ENCODE measurements around the gene VPS50.
"Not testable (repeated sequence)": the region's sequence is repeated elsewhere in the genome, so short reads cannot be mapped to it uniquely, and the experiment has no call there.

The VPS50 gene

DNA sequence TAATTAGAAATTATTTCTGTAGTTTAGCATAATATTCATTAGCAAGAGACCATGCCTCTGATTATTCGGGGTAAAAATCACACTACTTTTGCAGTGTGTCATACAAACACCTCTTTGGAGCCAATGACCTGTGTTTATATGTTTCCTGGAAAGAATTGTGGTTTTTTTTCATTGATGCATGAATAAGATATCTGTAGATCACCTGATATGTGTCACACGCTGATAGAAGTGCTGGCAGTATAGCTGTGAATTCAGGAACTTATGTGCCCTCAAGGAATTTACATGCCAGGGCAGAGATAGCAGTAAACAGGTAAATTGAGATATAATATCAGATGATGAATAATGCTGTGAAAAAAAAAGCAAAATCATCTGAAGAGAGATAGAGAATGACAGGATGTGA, 118.2 kb downstream of the VPS50 start:
- no peak for DNase-seq

DNA sequence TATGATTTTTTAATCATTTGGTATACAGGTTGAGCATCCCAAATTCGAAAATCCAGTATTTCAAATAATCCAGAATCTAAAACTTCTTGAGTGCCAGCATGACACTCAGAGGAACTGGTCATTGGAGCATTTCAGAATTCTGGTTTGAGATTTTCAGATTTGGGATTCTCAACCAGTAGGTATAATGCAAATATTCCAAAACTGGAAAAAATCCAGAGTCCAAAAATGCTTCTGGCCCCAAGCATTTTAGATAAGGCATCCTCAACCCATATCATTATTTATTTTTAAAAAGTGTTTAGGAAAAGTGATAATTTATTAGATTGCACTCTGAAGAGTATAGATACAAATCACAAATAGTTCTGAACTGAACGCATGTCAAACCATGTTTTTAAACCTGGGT, 120.7 kb downstream of the VPS50 start:
- DNase-seq: no peak

DNA sequence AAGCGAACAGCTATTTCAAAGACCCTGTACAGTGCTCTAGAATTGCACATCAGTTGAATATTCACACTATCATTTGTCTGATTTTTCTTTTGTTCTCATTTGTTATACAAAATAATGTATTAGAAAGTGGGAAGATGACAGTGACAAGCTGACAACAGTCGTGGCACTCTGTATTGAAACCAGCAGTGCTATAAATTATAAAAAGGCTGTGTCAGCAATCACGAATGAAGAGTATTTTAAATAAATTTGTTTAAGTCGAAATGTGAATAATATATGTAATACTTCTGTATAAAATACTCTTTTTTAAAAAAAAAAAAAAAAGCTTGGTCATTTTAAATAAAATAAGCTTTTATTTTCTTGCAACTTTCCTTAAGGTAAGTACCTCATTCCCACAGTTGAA, 122.6 kb downstream of the VPS50 start:
- DNase-seq: no peak

GRCh38 chr7:93359520-93360198, 127.5 kb downstream of the VPS50 start:
- no peak for DNase-seq

DNA sequence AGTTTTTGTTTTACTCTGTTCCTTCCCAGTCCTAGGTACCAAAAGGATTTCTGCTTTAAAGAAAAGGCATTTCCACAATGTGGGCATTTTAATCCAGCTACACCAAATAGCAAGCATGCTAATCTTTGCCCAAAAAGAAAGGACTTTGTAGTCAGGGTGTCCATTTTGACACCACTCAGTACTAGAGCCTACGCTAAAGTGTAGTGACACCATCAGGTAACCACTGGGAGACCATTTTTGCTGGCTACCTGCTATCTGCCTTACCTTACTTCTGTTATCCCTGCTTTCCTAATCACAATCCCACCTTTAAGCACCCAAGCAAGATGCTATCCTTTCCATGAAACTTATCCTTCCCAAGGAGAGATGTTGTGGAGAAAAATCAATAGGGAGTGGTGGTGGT, 129.7 kb downstream of the VPS50 start:
- DNase-seq: no peak

- no peak for DNase-seq
Observed at GRCh38 chr7:93364806-93365205, 132.6 kb downstream of the VPS50 start.

DNA sequence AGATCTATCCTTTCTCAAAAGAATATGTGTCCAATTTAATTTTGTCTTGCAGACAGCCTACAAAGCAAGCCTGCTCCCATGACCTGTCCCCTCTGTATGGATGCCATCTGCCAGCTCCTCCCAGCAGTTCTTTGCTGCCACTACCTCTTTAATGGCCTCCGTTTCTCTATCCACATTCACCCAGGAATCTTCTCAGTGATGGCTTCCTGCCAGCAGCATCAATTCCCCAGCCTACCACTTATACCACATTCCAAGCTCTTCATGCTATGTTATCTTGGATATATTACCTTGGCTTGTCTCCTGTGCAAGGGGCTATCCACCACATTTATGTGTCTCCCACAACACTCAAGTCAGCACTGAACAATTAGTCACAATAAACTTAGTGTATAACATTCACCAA, 133.2 kb downstream of the VPS50 start:
- no peak for DNase-seq

GRCh38 chr7:93366816-93367215, 134.7 kb downstream of the VPS50 start:
- DNase-seq: no peak

DNA sequence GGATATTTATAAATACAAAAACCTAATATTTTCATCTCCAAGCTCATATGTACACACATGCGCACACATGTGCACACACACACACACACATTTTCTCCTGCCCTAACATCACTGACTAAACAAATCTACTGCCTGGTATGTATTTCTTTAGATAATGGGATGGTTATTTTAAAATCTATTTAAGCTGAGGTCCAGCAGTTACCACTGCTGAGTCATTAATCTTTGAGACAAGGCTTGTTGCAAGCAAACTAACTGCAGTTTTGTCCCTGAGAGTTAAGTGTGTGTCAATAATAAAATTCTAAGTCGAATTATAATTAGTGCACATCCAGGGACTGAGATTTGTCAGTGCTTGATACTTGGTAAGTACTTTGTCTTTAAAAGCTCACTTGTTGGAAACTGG, 135.1 kb downstream of the VPS50 start:
- no peak for DNase-seq

DNA sequence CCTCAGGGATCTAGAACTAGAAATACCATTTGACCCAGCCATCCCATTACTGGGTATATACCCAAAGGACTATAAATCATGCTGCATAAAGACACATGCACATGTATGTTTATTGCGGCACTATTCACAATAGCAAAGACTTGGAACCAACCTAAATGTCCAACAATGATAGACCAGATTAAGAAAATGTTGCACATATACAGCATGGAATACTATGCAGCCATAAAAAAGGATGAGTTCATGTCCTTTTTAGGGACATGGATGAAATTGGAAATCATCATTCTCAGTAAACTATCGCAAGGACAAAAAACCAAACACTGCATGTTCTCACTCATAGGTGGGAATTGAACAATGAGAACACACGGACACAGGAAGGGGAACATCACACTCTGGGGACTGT, 138.8 kb downstream of the VPS50 start:
- not testable (repeated sequence) for DNase-seq

DNA sequence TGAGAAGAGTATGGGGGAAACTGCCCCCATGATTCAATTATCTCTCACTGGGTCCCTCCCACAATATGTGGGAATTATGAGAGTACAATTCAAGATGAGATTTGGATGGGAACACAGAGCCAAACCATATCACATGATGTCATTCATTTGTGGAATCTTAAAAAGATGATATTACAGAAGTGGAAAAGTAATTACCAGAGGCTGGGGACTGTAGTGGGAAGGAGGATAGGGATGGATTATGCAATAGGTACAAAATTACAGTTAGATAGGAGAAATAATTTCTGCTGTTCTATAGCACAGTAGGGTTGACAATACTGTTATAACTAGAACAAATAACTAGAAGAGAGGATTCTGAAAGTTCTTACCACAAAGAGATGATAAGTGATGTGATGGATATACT, 141.4 kb downstream of the VPS50 start:
- no peak for DNase-seq

DNA sequence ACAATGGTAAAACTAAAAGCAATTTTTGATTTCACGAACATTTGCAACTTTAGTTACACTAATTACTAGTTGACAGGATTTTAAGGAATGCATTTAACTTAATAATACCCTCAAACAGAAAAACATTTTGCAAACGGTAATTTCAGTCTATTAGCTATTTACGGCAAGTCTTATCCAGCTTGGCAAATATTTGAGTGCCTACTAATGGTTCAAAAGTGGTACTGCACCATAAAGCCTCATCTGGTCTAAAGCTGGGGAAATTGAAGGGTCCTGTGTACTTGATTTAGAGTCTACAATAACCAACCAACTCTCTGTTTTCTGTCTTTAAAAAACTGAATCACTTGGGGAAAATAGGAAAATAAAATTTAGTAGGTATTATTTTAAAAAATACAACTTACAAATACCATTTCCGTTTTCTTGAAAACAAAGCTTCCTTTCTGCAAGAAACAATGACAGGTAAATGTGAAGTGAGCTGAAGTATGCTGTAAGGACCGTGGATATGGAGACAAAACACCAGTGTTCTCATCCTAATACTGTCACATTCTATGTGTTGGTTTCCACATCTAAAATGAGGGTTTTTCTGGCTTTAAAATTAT, 142.3 kb downstream of the VPS50 start:
- no peak for DNase-seq

DNA sequence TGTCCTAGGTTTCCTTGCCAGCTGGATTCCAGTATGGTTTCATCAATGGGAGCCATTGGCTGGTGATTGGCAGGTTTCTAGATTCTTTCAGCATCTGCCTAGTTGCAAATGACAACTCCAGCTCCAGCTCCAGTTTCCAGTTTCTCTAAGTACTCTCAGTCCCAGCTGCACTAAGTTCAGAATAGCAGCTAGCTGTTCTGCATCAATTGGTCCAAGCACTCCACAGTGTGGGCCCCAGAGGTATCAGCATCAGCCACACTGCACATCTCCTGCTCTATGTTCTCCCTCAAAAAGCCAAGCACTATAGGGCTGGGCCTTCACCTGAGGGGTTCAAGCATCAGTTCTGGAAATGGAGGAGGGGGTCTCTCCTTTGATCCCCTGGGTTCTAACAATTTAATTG, 143.4 kb downstream of the VPS50 start:
- DNase-seq: no peak

DNA sequence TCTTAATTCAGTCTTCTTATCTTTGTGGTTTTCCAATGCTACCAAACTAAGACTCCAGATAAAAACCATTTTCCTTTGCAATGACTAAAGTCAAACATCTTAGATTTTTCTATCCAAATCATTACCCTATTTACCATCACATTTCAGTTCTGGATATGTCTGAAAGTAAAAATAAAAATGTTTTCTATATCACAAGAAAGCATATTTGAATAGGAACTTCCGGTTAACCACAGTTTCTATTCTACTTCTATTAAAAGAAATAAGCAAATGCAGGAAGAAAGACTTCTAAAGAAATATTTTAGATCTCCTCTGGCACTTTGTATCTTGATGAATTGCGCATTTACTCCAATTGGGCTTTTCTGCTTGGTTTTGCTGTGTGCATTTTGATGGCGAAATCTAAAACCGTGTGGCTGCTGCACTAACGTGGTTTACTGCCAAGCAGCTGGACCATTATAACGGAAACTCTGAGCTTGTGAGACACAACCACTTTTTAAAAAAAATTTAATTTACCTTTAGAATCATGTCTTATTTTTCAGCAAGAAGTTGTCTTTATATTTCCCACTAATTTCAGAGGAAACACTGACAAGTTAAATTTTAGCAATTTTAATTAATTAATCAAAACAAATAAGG, 146.1 kb downstream of the VPS50 start:
- DNase-seq: no peak

DNA sequence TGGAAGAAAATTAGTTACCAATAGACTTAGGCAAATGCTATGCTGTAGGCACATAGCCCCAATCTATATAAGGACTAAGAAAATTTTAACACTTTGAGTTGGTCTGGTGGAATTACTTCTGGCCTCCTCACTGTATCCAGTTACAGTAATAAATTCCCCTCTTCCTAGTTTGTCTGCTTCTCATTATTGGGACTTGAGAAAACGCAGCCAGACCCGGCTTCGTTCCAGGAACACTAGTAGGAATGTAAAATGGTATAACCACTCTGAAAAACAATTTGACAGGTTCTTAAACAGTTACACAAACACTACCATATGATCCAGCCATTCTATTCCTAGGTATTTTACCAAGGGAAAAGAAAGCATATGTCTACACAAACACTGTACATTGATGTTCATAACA, 150.2 kb downstream of the VPS50 start:
- DNase-seq: no peak

DNA sequence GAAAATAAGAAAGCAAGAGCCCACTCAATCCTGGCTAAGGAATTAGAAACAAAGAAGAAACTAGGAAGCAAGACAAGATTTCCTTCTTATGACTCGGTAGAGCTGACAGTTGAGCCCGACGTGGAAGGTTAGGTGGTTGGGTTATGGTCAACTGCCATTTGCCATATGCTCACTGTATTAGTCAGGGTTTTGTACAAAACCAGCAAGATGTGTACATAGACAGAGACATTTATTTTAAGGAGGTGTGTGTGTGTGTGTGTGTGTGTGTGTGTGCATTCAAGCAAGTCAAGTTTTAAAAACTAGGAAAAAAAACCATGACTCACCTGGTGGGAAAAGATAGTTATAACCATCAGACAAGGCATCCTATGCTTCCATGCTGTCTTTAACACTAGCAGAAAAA, 158.5 kb downstream of the VPS50 start:
- no peak for DNase-seq

DNA sequence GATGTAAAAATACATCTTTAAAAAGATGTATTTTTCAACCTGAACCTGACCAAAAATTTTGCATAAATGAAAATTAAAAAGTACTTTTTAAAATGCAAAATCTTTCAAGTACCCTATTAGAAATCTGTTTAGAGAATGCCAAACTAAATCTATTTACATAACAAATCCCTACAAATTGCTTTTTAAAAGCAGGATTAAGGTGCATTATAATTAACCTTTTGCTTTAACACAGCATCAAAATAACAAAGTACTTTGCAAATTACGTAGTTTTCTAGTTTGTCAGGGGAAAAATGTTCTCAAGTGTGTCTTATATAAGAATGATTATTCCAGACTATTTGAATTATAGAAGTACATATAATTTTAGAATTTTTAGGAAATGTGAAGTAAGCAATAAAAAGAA, 160.8 kb downstream of the VPS50 start:
- DNase-seq: no peak

DNA sequence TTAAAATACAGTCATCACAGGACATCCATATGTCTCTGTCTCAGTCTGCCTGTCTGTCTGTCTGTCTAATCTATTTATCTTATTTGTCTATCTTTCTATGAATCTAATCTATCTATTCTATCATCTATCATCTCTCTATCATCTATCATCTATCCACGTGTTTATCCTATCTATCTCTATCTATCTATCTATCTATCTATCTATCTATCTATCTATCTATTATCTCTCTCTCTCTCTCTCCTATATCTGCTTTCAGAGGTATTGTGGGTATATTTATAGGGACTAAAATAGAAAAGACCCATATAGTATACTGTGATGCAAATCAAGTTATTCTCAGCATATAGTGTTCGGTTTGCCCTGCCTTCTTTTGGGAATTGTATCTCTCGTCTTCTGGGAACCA, 167.5 kb downstream of the VPS50 start:
- no peak for DNase-seq

DNA sequence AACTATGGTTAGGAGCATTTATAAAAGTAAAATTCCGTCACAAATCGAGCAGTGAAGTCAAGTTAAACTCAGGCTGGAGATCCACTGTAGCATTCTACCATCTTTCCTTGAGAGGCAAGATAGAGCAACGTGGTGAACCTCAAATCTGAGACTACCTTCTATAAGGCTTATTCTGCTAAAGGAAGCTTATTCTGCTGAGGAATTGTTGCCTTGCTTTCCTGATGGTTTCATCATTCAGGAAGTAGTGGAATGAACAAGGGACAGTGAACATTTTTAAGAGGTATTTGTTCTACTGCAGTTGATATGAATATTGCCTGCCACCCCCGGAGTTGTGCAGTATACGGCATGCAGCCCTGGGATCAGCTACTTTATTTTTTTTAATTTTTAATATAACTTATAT, 170.8 kb downstream of the VPS50 start:
- no peak for DNase-seq

- DNase-seq: no peak
Observed at GRCh38 chr7:93407239-93407638, 175.1 kb downstream of the VPS50 start.

GRCh38 chr7:93409324-93409723, 177.2 kb downstream of the VPS50 start:
- no peak for DNase-seq
